GM23248 (cell line): Measurements from ENCODE around the gene TARBP1.

Source experiments
- EZH2 ChIP-seq: fragments of 200-600 bp; sonication (generic); IDR thresholded peaks from 2 replicates; pipeline ENCODE4 v1.6.1; 2018; ENCODE audit warnings: antibody characterized with exemption, mild to moderate bottlenecking; ENCODE audit not compliant: insufficient read depth, poor library complexity, severe bottlenecking
- EZH2phosphoT487 ChIP-seq: fragments of 200-600 bp; sonication (generic); IDR thresholded peaks from 2 replicates; pipeline ENCODE4 v1.6.1; 2018; ENCODE audit warnings: antibody characterized with exemption, moderate library complexity, mild to moderate bottlenecking, low read depth; ENCODE audit not compliant: insufficient read depth

GRCh38 chr1:234469376-234469775 lies 9.6 kb downstream of the TARBP1 start:
- TF ChIP-seq EZH2phosphoT487: no peak
- no peak for TF ChIP-seq EZH2
